Endothelial cell of umbilical vein (primary cell): ENCODE results near the gene HTR7. TPM values are rescaled to one million over a fixed set of nuclear protein-coding genes. Genes with fewer than 3 reads are reported as not detected.

Source experiments
- BruUV-seq: library from RNA; stranded (reverse); fragments of 400-500 nt; replicated peaks from 2 replicates; lab custom pipeline; 2021; lab: Mats Ljungman, UMichigan
- CTCF ChIA-PET: fragments of 300-600, 350-600 bp; sonication (Branson Sonifier 250); formaldehyde crosslinking; loops from one replicate; lab custom pipeline; 2021; ENCODE audit warnings: antibody characterized with exemption, inconsistent platforms; lab: Charles Lee
- POLR2A ChIA-PET: fragments of 300-600, 350-600 bp; sonication (Branson Sonifier 250); formaldehyde crosslinking; loops from one replicate; lab custom pipeline; 2021; ENCODE audit warnings: antibody characterized with exemption, inconsistent platforms; lab: Charles Lee
- DNase-seq: peaks from one replicate; pipeline ENCODE4 v3.0.0-alpha.2; 2011; ENCODE audit warnings: low read depth, low spot score
- FAIRE-seq: peaks from 2 replicates; lab custom pipeline; 2011; peaks lifted over from hg19 to GRCh38; lab: Jason Lieb, UNC
- H2AFZ ChIP-seq: 2 replicates; pipeline ENCODE4 v1.6.0; 2012; ENCODE audit warnings: low read depth, low read length, control low read depth, inconsistent platforms
- H3K27ac ChIP-seq: 2 replicates; pipeline ENCODE4 v1.5.1; 2011; ENCODE audit warnings: low read depth, mild to moderate bottlenecking, control low read depth, low read length, moderate library complexity; ENCODE audit not compliant: insufficient read depth
- H3K27me3 ChIP-seq, 2 experiments: 2 replicates each; pipeline versions ENCODE4 v1.6.0 to v1.6.1; 2011; ENCODE audit warnings: low read length in 2 of 2, mixed read lengths in 1 of 2; ENCODE audit not compliant: control insufficient read depth in 2 of 2, insufficient read depth in 2 of 2
- H3K36me3 ChIP-seq, 2 experiments: 2 replicates in 1 of 2; 3 replicates in 1 of 2; pipeline ENCODE4 v1.5.1; 2011; ENCODE audit warnings: low read length in 2 of 2, mild to moderate bottlenecking in 1 of 2, moderate library complexity in 1 of 2; ENCODE audit not compliant: control insufficient read depth in 2 of 2, insufficient read depth in 2 of 2; ENCODE audit errors: extremely low read depth in 1 of 2
- H3K4me1 ChIP-seq: 3 replicates; pipeline ENCODE4 v1.5.1; 2011; ENCODE audit warnings: mild to moderate bottlenecking, low read length; ENCODE audit not compliant: control insufficient read depth, insufficient read depth; ENCODE audit errors: extremely low read depth
- H3K4me2 ChIP-seq: 2 replicates; pipeline ENCODE4 v1.6.1; 2011; ENCODE audit warnings: low read length, control low read depth, mixed read lengths; ENCODE audit not compliant: insufficient read depth
- H3K4me3 ChIP-seq, 3 experiments: fragments of 200-600 bp in 1 of 3; sonication (generic), shearing (Covaris generic) in 1 of 3; replicated peaks in 1 of 3; 2 replicates each; pipeline ENCODE4 v1.5.1; 2011 to 2016; ENCODE audit warnings: control low read depth in 3 of 3, low read length in 3 of 3, mild to moderate bottlenecking in 2 of 3, inconsistent platforms in 1 of 3, low read depth in 1 of 3, moderate library complexity in 1 of 3; ENCODE audit not compliant: insufficient read depth in 1 of 3
- H3K79me2 ChIP-seq: 2 replicates; pipeline ENCODE4 v1.6.0; 2012; ENCODE audit warnings: low read length, inconsistent platforms; ENCODE audit not compliant: control insufficient read depth, insufficient read depth
- H3K9ac ChIP-seq: replicated peaks from 2 replicates; pipeline ENCODE3; 2011; ENCODE audit warnings: low read length, control low read depth; ENCODE audit not compliant: insufficient read depth; ENCODE audit errors: extremely low read depth
- H3K9me1 ChIP-seq: replicated peaks from 3 replicates; pipeline ENCODE4 v1.6.0; 2011; ENCODE audit warnings: mild to moderate bottlenecking, low read length; ENCODE audit not compliant: control insufficient read depth, insufficient read depth; ENCODE audit errors: extremely low read depth
- H3K9me3 ChIP-seq: replicated peaks from 2 replicates; pipeline ENCODE4 v1.5.1; 2012; ENCODE audit warnings: low read length, inconsistent platforms; ENCODE audit not compliant: control insufficient read depth, insufficient read depth
- H4K20me1 ChIP-seq: replicated peaks from 2 replicates; pipeline ENCODE3; 2011; ENCODE audit warnings: mild to moderate bottlenecking, low read length; ENCODE audit not compliant: control insufficient read depth, insufficient read depth; ENCODE audit errors: extremely low read depth
- CTCF ChIP-seq, 2 donors: IDR thresholded peaks; 1 replicate in 1 of 2; 2 replicates in 1 of 2; pipeline ENCODE4 v1.5.1; 2011; ENCODE audit warnings: low read length in 2 of 2, mild to moderate bottlenecking in 2 of 2, moderate library complexity in 2 of 2, control low read depth in 1 of 2, inconsistent platforms in 1 of 2, low read depth in 1 of 2; ENCODE audit not compliant: insufficient read depth in 1 of 2; ENCODE audit errors: extremely low read depth in 1 of 2
- EZH2 ChIP-seq: IDR thresholded peaks from 2 replicates; pipeline ENCODE4 v1.6.1; 2012; ENCODE audit warnings: borderline replicate concordance, low read depth, mild to moderate bottlenecking, moderate library complexity, low read length, inconsistent platforms; ENCODE audit not compliant: severe bottlenecking
- FOS ChIP-seq: IDR thresholded peaks from 2 replicates; pipeline ENCODE4 v1.6.1; 2011; ENCODE audit warnings: mild to moderate bottlenecking, low read length, moderate library complexity, borderline replicate concordance; ENCODE audit not compliant: insufficient read depth
- GATA2 ChIP-seq: IDR thresholded peaks from 2 replicates; pipeline ENCODE4 v1.7.0; 2011; ENCODE audit warnings: low read depth, mild to moderate bottlenecking, moderate library complexity, mixed read lengths, low read length; ENCODE audit not compliant: insufficient read length, insufficient read depth
- JUN ChIP-seq: IDR thresholded peaks from 2 replicates; pipeline ENCODE4 v1.6.1; 2011; ENCODE audit warnings: borderline replicate concordance, low read depth; ENCODE audit not compliant: insufficient read length, insufficient read depth
- MAX ChIP-seq: IDR thresholded peaks from 2 replicates; pipeline ENCODE4 v1.6.1; 2011; ENCODE audit not compliant: insufficient read depth, insufficient read length
- MYC ChIP-seq: IDR thresholded peaks from one replicate; pipeline ENCODE4 v1.6.1; 2011; ENCODE audit warnings: mild to moderate bottlenecking, low read depth, low read length
- POLR2A ChIP-seq: IDR thresholded peaks from 2 replicates; pipeline ENCODE4 v1.6.1; 2012; ENCODE audit warnings: low read depth, mild to moderate bottlenecking, control low read depth, low read length
- POLR2AphosphoS5 ChIP-seq: IDR thresholded peaks from 2 replicates; pipeline ENCODE4 v1.6.1; 2012; ENCODE audit warnings: low read depth, mild to moderate bottlenecking, control low read depth, low read length, moderate library complexity; ENCODE audit not compliant: insufficient read depth
- dilution Hi-C: fragments of 300-500 bp; cut with MboI; formaldehyde crosslinking; loops from one replicate; pipeline ENCODE4 v1.15.0; 2019; ENCODE audit warnings: low sequenced_read_pairs; ENCODE audit not compliant: extremely low pct_ligation_motif_present
- intact Hi-C: fragments of 100-400 bp; cut with micrococcal nuclease; formaldehyde crosslinking; loops from one replicate; pipeline ENCODE4 v1.10.0; 2022
- polyA plus RNA-seq, 4 experiments: library from polyadenylated mRNA; depleted of rRNA in 3 of 4; stranded (reverse) in 3 of 4; unstranded in 1 of 4; fragments of >200 nt; gene quantifications; 2 replicates each; pipeline versions ENCODE4 v1.2.1 to v1.2.3, GENCODE V29; 2011 to 2012; ENCODE audit warnings: missing spikeins in 1 of 4
- total RNA-seq: library from RNA; stranded (reverse); gene quantifications from 2 replicates; pipeline ENCODE4 v1.2.3, GENCODE V29; 2021

Gene HTR7
- total and polyA plus RNA-seq, 2 donors (not counting 3 experiments of a cell fraction or from before 2014, with no cell fraction given), result 0.01 to 0.22 TPM

- Histone ChIP-seq H3K4me1 (no peaks in the 10 kb centered on the region), H3K36me3 (peaks cover 2 to 8% of the 10 kb centered on the region in 2 experiments), H2AFZ (no peak overlapping the region), H4K20me1 (no peaks in the 10 kb centered on the region), H3K27ac (no peak overlapping the region), H3K27me3 (no peaks in the 10 kb centered on the region), H3K9me1 (no peaks in the 10 kb centered on the region), H3K79me2 (peaks cover 5% of the 10 kb centered on the region), H3K9ac (no peak overlapping the region), H3K9me3 (no peaks in the 10 kb centered on the region), H3K4me3 (no peak overlapping the region), H3K4me2 (no peak overlapping the region)
- no peak for FAIRE-seq
- CTCF ChIA-PET, result interaction anchor here (0.7 to 2.5 kb wide), 24 partner anchors 7 to 1034 kb away, joined by 3 to 73 read pairs (median 5); partner anchors contain the start of gene RPP30
- dilution Hi-C loops (loop anchor here (25.0 kb wide), 1 partner anchor 383 kb away; no protein-coding TSS in a partner anchor), intact Hi-C loops (loop anchor here (10.0 kb wide), 1 partner anchor 916 kb away; the partner anchor contains the start of gene TNKS2)
- POLR2A ChIA-PET, result no interaction called here
- BruUV-seq, result no TSS peak
- no peak for TF ChIP-seq FOS
- TF ChIP-seq CTCF (IDR thresholded peaks at IDR 0.05; ENCODE audit: extremely low read depth in 1 of 2, insufficient read depth in 1 of 2, low read depth in 1 of 2, low read length in 2 of 2), result no peak
- TF ChIP-seq POLR2AphosphoS5, result no peak
- TF ChIP-seq EZH2, result no peak
- TF ChIP-seq MAX, result no peak
- no peak for TF ChIP-seq GATA2
- TF ChIP-seq MYC, result no peak
- TF ChIP-seq POLR2A, result no peak
- TF ChIP-seq JUN, result no peak
- no peak for DNase-seq
These were observed 21.2 kb upstream of the HTR7 start for GRCh38 chr10:90879062-90879461.
